PFSK-1 (cell line): ENCODE data around the gene RGS6.

Experiments
- FOXP2 ChIP-seq: optimal IDR thresholded peaks from 2 replicates; pipeline ENCODE3; 2011; ENCODE audit warnings: borderline replicate concordance, control low read depth, inconsistent platforms; ENCODE audit not compliant: insufficient read depth; ENCODE audit errors: extremely low read length, extremely low read depth
- POLR2AphosphoS5 ChIP-seq: IDR thresholded peaks from 2 replicates; pipeline ENCODE4 v1.6.1; 2012; ENCODE audit warnings: low read depth, mild to moderate bottlenecking, control low read depth, low read length, moderate library complexity
- SIN3A ChIP-seq: IDR thresholded peaks from 2 replicates; pipeline ENCODE4 v1.6.1; 2012; ENCODE audit warnings: mild to moderate bottlenecking, low read length, moderate library complexity, borderline replicate concordance; ENCODE audit not compliant: insufficient read depth
- TAF1 ChIP-seq: IDR thresholded peaks from 2 replicates; pipeline ENCODE4 v1.6.1; 2012; ENCODE audit warnings: low read length, control low read depth, borderline replicate concordance; ENCODE audit not compliant: insufficient read depth
- TF ChIP-seq, protein P1 (sequence below), 2 experiments: IDR thresholded peaks; 2 replicates each; pipeline versions ENCODE4 v1.6.1 to v1.8.0; 2011 to 2012; ENCODE audit warnings: low read depth in 2 of 2, low read length in 2 of 2, control low read depth in 1 of 2, inconsistent platforms in 1 of 2, mild to moderate bottlenecking in 1 of 2, moderate library complexity in 1 of 2; ENCODE audit not compliant: insufficient read depth in 1 of 2

The RGS6 gene

DNA sequence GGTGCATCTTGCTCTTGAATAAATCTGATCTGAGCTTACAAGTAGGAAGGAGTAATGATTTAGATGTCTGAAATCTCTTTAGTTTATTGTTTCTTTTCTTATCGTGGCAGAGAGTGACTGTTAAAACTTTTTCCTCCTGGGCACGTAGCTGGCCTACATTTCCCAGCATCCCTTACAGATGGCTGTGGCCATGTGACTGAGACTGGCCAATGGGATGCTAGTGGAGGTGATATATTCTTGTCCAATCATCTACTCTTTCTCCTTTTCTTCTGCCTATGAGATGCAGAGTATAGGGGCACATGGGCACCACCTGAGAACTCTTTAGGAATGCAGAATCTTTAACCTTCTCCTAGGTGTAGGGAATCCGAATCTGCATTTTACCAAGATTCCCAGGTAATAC lies 237.3 kb downstream of the RGS6 start:
- TF ChIP-seq POLR2AphosphoS5 (no peak), SIN3A (no peak), FOXP2 (no peak), TAF1 (no peak)
- TF ChIP-seq, protein P1, sequence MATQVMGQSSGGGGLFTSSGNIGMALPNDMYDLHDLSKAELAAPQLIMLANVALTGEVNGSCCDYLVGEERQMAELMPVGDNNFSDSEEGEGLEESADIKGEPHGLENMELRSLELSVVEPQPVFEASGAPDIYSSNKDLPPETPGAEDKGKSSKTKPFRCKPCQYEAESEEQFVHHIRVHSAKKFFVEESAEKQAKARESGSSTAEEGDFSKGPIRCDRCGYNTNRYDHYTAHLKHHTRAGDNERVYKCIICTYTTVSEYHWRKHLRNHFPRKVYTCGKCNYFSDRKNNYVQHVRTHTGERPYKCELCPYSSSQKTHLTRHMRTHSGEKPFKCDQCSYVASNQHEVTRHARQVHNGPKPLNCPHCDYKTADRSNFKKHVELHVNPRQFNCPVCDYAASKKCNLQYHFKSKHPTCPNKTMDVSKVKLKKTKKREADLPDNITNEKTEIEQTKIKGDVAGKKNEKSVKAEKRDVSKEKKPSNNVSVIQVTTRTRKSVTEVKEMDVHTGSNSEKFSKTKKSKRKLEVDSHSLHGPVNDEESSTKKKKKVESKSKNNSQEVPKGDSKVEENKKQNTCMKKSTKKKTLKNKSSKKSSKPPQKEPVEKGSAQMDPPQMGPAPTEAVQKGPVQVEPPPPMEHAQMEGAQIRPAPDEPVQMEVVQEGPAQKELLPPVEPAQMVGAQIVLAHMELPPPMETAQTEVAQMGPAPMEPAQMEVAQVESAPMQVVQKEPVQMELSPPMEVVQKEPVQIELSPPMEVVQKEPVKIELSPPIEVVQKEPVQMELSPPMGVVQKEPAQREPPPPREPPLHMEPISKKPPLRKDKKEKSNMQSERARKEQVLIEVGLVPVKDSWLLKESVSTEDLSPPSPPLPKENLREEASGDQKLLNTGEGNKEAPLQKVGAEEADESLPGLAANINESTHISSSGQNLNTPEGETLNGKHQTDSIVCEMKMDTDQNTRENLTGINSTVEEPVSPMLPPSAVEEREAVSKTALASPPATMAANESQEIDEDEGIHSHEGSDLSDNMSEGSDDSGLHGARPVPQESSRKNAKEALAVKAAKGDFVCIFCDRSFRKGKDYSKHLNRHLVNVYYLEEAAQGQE (IDR thresholded peaks at IDR 0.05; ENCODE audit: insufficient read depth in 1 of 2, low read depth in 2 of 2, low read length in 2 of 2), result no peak

DNA sequence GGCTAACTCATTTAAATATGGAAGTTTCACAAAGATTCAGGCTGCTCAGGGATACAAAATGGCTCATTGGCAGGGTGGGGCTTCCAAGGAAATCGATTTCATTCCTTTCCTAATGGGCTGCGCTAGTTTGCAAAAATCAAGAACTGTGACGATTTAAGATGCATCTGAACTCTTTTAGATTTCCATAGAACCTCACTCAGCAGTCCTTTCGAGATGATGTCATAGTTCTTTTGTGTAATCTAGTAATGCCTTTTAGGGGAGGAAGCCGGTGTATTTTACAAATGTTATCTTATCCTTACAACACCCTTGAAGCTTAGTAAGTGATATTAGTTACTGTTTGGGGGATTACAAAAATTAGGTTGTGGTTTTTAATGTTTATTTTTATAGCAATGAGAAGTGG lies 239.8 kb downstream of the RGS6 start:
- TF ChIP-seq, protein P1 (IDR thresholded peaks at IDR 0.05; ENCODE audit: insufficient read depth in 1 of 2, low read depth in 2 of 2, low read length in 2 of 2), result no peak
- TF ChIP-seq TAF1 (no peak), FOXP2 (no peak), SIN3A (no peak), POLR2AphosphoS5 (no peak)

DNA sequence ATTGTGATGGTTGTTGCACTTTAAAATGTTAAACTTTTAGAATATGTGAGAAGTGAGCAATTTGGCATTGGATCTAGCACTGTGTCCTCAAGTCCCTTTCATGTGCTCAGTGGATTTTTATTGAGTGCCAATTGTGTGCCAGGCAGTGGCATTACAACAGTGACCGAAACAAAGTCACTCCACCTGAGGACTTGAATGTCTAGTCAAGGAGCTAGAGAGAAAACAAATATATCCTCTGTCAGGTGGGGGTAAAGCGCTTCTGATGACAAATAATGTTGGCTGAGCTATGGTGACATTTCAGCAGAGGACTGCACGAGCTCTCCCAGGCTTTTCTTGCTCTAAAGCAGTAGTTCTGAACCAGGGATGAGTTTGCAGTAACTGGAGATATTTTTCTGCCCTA lies 240.4 kb downstream of the RGS6 start:
- TF ChIP-seq TAF1 (no peak), FOXP2 (no peak), SIN3A (no peak)
- TF ChIP-seq, protein P1 (IDR thresholded peaks at IDR 0.05; ENCODE audit: insufficient read depth in 1 of 2, low read depth in 2 of 2, low read length in 2 of 2), result no peak

DNA sequence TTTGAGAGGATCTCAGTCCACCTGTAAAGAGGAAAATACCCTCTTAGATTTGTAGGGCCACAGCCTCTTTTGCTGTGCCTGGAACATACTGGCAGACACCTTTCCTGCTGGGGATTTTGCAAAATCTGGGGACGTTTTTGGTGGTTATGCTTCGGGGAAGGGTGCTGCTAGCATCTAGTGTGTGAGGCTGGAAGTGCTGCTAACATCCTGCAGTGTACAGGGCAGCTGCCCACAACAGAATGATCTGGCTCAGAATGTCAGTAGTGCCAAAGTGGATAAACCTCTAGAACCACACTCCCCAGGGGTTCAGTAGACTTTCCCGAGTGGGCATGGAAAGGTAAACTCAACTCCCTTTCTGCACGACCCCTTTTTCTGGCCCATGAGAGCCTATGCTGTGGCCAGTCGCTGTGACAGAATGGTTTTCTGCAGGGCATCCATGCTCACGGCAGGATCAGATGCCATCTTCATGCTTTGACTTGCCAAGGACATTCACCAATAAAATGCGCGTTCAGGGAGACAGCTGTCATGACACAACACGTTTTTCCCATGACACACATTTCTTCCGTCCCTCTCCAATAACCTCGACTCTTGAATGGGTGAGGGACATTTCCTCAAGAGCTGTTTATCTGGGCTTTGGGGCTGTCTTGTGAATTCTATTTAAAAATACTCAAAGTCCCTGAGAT lies 240.9 kb downstream of the RGS6 start:
- TF ChIP-seq TAF1, result no peak
- TF ChIP-seq, protein P1 (IDR thresholded peaks at IDR 0.05; ENCODE audit: insufficient read depth in 1 of 2, low read depth in 2 of 2, low read length in 2 of 2), result no peak
- TF ChIP-seq POLR2AphosphoS5, result no peak
- TF ChIP-seq SIN3A, result no peak
- no peak for TF ChIP-seq FOXP2

DNA sequence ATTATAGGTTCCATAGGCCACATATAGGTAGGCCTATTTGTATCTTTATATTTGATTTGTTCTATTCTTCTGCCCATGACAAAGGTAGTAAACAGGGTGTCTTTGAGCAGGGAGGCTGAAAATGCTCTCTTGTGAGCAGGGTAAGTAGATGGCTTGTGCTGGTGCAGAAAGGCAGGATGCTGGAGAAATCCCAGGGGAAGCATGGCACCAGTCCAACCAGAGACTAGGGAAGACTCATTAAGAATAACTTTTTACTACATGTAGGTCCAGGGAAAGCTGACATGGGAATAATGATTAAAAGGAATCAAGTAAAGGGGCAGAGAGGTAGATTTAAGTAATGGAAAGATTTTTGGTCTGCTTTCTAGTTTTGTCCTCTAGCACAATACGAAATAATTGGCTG lies 245.0 kb downstream of the RGS6 start:
- TF ChIP-seq, protein P1 (IDR thresholded peaks at IDR 0.05; ENCODE audit: insufficient read depth in 1 of 2, low read depth in 2 of 2, low read length in 2 of 2), result no peak
- no peak for TF ChIP-seq SIN3A
- TF ChIP-seq TAF1, result no peak
- no peak for TF ChIP-seq FOXP2
- TF ChIP-seq POLR2AphosphoS5, result no peak
